MM.1S (cell line): Measurements from ENCODE around the gene GALNT9.

Experiments used
- DNase-seq: peaks from one replicate; pipeline ENCODE4 v3.0.0-alpha.2; 2015
- H2AFZ ChIP-seq: fragments of 300-600 bp; sonication (generic); 2 replicates; pipeline ENCODE4 v1.6.0; 2016; ENCODE audit warnings: antibody characterized with exemption, low read length
- H3F3A ChIP-seq: fragments of 300-600 bp; sonication (generic); 2 replicates; pipeline ENCODE4 v1.6.1; 2016; ENCODE audit warnings: mild to moderate bottlenecking, antibody characterized with exemption, low read length, moderate library complexity, mixed read lengths; ENCODE audit not compliant: insufficient read depth
- H3K27ac ChIP-seq: fragments of 300-600 bp; sonication (generic); 2 replicates; pipeline ENCODE4 v1.5.1; 2016; ENCODE audit warnings: mild to moderate bottlenecking, low read length
- H3K27me3 ChIP-seq: fragments of 300-600 bp; sonication (generic); replicated peaks from 2 replicates; pipeline ENCODE4 v1.6.0; 2016; ENCODE audit warnings: low read length; ENCODE audit not compliant: insufficient read depth
- H3K36me3 ChIP-seq: fragments of 300-600 bp; sonication (generic); replicated peaks from 2 replicates; pipeline ENCODE4 v1.6.1; 2016; ENCODE audit warnings: mild to moderate bottlenecking, low read length, mixed read lengths; ENCODE audit not compliant: insufficient read depth
- H3K4me1 ChIP-seq: fragments of 300-600 bp; sonication (generic); 2 replicates; pipeline ENCODE4 v1.6.1; 2016; ENCODE audit warnings: low read length, mixed read lengths
- H3K4me2 ChIP-seq: fragments of 300-600 bp; sonication (generic); 2 replicates; pipeline ENCODE4 v1.6.0; 2016; ENCODE audit warnings: low read depth, low read length
- H3K4me3 ChIP-seq: fragments of 300-600 bp; sonication (generic); 2 replicates; pipeline ENCODE4 v1.5.1; 2016; ENCODE audit warnings: low read length, mixed read lengths
- H3K79me2 ChIP-seq: fragments of 300-600 bp; sonication (generic); 2 replicates; pipeline ENCODE4 v1.6.1; 2016; ENCODE audit warnings: mixed run types, low read length, mixed read lengths
- H3K9ac ChIP-seq: fragments of 300-600 bp; sonication (generic); 2 replicates; pipeline ENCODE4 v1.6.1; 2016; ENCODE audit warnings: low read length, mixed read lengths
- H3K9me2 ChIP-seq: fragments of 300-600 bp; sonication (generic); replicated peaks from 2 replicates; pipeline ENCODE4 v1.6.1; 2016; ENCODE audit warnings: mild to moderate bottlenecking, low read length, mixed read lengths; ENCODE audit not compliant: insufficient read depth
- H3K9me3 ChIP-seq: fragments of 300-600 bp; sonication (generic); replicated peaks from 2 replicates; pipeline ENCODE4 v1.6.1; 2016; ENCODE audit warnings: mild to moderate bottlenecking, low read length, mixed read lengths; ENCODE audit not compliant: insufficient read depth
- H4K20me1 ChIP-seq: fragments of 300-600 bp; sonication (generic); 2 replicates; pipeline ENCODE4 v1.6.1; 2016; ENCODE audit warnings: mild to moderate bottlenecking, low read length, moderate library complexity, mixed read lengths; ENCODE audit not compliant: insufficient read depth
- CTCF ChIP-seq: fragments of 300-600 bp; sonication (generic); IDR thresholded peaks from 2 replicates; pipeline ENCODE4 v1.5.1; 2016; ENCODE audit warnings: antibody characterized with exemption, low read length, mixed read lengths
- EZH2 ChIP-seq: fragments of 300-600 bp; sonication (generic); optimal IDR thresholded peaks from 2 replicates; pipeline ENCODE3; 2017; ENCODE audit warnings: low read depth, mild to moderate bottlenecking, antibody characterized with exemption, low read length, mixed read lengths
- EZH2phosphoT487 ChIP-seq: fragments of 300-600 bp; sonication (generic); IDR thresholded peaks from 2 replicates; pipeline ENCODE4 v1.6.1; 2018; ENCODE audit warnings: antibody characterized with exemption, low read length

The GALNT9 gene

GRCh38 chr12:132365226-132365625 lies 35.8 kb upstream of the GALNT9 start:
- H3K36me3 ChIP-seq, result no peaks in the 10 kb centered on the region
- H3K27me3 ChIP-seq, result peaks cover 15% of the 10 kb centered on the region
- no peaks in the 10 kb centered on the region for H3K4me1 ChIP-seq
- no peak overlapping the region for H3K4me2 ChIP-seq
- no peaks in the 10 kb centered on the region for H3K9me3 ChIP-seq
- no peaks in the 10 kb centered on the region for H4K20me1 ChIP-seq
- H2AFZ ChIP-seq, result no peak overlapping the region
- no peak overlapping the region for H3K4me3 ChIP-seq
- TF ChIP-seq EZH2 (no peak), EZH2phosphoT487 (no peak), CTCF (no peak)
- no peak overlapping the region for H3K9ac ChIP-seq
- H3F3A ChIP-seq, result no peaks in the 10 kb centered on the region
- no peaks in the 10 kb centered on the region for H3K9me2 ChIP-seq
- DNase-seq, result no peak
- H3K27ac ChIP-seq, result no peak overlapping the region
- H3K79me2 ChIP-seq, result no peaks in the 10 kb centered on the region

GRCh38 chr12:132364348-132364902 lies 35.0 kb upstream of the GALNT9 start:
- no peak overlapping the region for H3K4me3 ChIP-seq
- no peaks in the 10 kb centered on the region for H3K9me2 ChIP-seq
- TF ChIP-seq EZH2phosphoT487, result no peak
- TF ChIP-seq CTCF, result no peak
- TF ChIP-seq EZH2, result no peak
- no peak overlapping the region for H3K4me2 ChIP-seq
- H3K79me2 ChIP-seq, result no peaks in the 10 kb centered on the region
- no peaks in the 10 kb centered on the region for H3F3A ChIP-seq
- no peak overlapping the region for H2AFZ ChIP-seq
- H3K27ac ChIP-seq, result no peak overlapping the region
- H3K9ac ChIP-seq, result no peak overlapping the region
- H4K20me1 ChIP-seq, result no peaks in the 10 kb centered on the region
- peaks cover 10% of the 10 kb centered on the region for H3K27me3 ChIP-seq
- DNase-seq, result no peak
- H3K36me3 ChIP-seq, result no peaks in the 10 kb centered on the region
- H3K4me1 ChIP-seq, result no peaks in the 10 kb centered on the region
- no peaks in the 10 kb centered on the region for H3K9me3 ChIP-seq

- Histone ChIP-seq H3K9ac (no peak overlapping the region), H4K20me1 (no peaks in the 10 kb centered on the region), H3F3A (no peaks in the 10 kb centered on the region), H3K36me3 (no peaks in the 10 kb centered on the region), H3K9me3 (no peaks in the 10 kb centered on the region), H3K27me3 (0 out of 2 replicates have a peak, but pooled peaks cover 7% of the 10 kb centered on the region), H3K4me1 (no peaks in the 10 kb centered on the region), H3K4me3 (no peak overlapping the region), H3K79me2 (no peaks in the 10 kb centered on the region), H3K9me2 (no peaks in the 10 kb centered on the region), H3K27ac (no peak overlapping the region), H2AFZ (no peak overlapping the region), H3K4me2 (no peak overlapping the region)
- no peak for DNase-seq
- TF ChIP-seq EZH2phosphoT487, result no peak
- no peak for TF ChIP-seq EZH2
- TF ChIP-seq CTCF, result no peak
These were observed 34.4 kb upstream of the GALNT9 start for GRCh38 chr12:132363661-132364347.
